Measurements from ENCODE around the gene GPR89B.

DNA sequence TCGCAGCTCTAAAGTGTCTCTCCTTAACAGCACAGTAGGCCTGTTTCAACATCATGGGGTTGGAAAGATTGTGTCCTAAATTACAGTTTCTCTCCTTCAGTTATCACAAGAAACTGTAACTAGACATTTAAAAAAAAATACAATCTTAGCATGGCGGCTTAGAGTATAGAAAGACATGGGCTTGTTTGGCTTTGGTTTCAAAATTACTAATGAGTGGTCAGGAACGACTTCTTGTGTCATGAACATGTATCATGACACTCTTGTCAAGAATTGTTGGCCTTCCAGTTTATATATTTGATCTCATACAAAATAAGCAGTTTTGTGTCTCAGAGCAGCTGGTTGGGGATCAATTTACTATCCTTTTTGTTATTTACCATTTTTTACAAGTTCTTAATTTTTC lies 23.5 kb upstream of the GPR89B start:
- no peak for TF ChIP-seq EZH2 (IDR thresholded peaks at IDR 0.05; ENCODE audit: borderline replicate concordance, insufficient read depth, low read length, poor library complexity, severe bottlenecking)
- TF ChIP-seq, protein P1, sequence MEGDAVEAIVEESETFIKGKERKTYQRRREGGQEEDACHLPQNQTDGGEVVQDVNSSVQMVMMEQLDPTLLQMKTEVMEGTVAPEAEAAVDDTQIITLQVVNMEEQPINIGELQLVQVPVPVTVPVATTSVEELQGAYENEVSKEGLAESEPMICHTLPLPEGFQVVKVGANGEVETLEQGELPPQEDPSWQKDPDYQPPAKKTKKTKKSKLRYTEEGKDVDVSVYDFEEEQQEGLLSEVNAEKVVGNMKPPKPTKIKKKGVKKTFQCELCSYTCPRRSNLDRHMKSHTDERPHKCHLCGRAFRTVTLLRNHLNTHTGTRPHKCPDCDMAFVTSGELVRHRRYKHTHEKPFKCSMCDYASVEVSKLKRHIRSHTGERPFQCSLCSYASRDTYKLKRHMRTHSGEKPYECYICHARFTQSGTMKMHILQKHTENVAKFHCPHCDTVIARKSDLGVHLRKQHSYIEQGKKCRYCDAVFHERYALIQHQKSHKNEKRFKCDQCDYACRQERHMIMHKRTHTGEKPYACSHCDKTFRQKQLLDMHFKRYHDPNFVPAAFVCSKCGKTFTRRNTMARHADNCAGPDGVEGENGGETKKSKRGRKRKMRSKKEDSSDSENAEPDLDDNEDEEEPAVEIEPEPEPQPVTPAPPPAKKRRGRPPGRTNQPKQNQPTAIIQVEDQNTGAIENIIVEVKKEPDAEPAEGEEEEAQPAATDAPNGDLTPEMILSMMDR (IDR thresholded peaks at IDR 0.05; ENCODE audit: poor library complexity, severe bottlenecking): no peak
- no peak for TF ChIP-seq RAD21 (conservative IDR thresholded peaks at IDR 0.05)
- no peak for TF ChIP-seq SMC3 (conservative IDR thresholded peaks at IDR 0.05; ENCODE audit: poor library complexity)
- TF ChIP-seq REST (IDR thresholded peaks at IDR 0.05; ENCODE audit: borderline replicate concordance): no peak
- no peak for TF ChIP-seq EP300 (conservative IDR thresholded peaks at IDR 0.05; ENCODE audit: poor library complexity, severe bottlenecking)
- TF ChIP-seq POLR2AphosphoS5 (IDR thresholded peaks at IDR 0.05): no peak
- TF ChIP-seq MXI1 (conservative IDR thresholded peaks at IDR 0.05; ENCODE audit: poor library complexity, severe bottlenecking): no peak
